DND-41 (cell line): ENCODE measurements around the gene TMEM151B.

ENCODE experiments used
- ATAC-seq: fragments of 200-7000 bp; cut with Tn5 transposase; 3 replicates; pipeline ENCODE4 v1.9.1; 2021; ENCODE audit warnings: low read depth; ENCODE audit not compliant: insufficient read depth
- DNase-seq: peaks from one replicate; pipeline ENCODE4 v3.0.0-alpha.2; 2020
- H2AFZ ChIP-seq: 2 replicates; pipeline ENCODE4 v1.6.0; 2012; ENCODE audit warnings: low read depth, low read length
- H3K27ac ChIP-seq: 2 replicates; pipeline ENCODE4 v1.5.1; 2012; ENCODE audit warnings: low read length, inconsistent platforms
- H3K27me3 ChIP-seq: fragments of 200-600 bp; sonication (generic); 2 replicates; pipeline ENCODE4 v1.6.0; 2012; ENCODE audit warnings: low read length, mild to moderate bottlenecking, inconsistent platforms; ENCODE audit not compliant: insufficient read depth, poor library complexity
- H3K36me3 ChIP-seq: 2 replicates; pipeline ENCODE4 v1.5.1; 2012; ENCODE audit warnings: low read length, inconsistent platforms; ENCODE audit not compliant: insufficient read depth
- H3K4me1 ChIP-seq: 2 replicates; pipeline ENCODE4 v1.5.1; 2012; ENCODE audit warnings: mild to moderate bottlenecking, low read length; ENCODE audit not compliant: insufficient read depth
- H3K4me2 ChIP-seq: 2 replicates; pipeline ENCODE4 v1.6.0; 2012; ENCODE audit warnings: mild to moderate bottlenecking, moderate library complexity, low read length, inconsistent platforms; ENCODE audit not compliant: insufficient read depth
- H3K4me3 ChIP-seq, 2 experiments: fragments of 200-600 bp in 1 of 2; shearing (Covaris generic) in 1 of 2; 2 replicates each; pipeline ENCODE4 v1.5.1; 2012 to 2016; ENCODE audit warnings: inconsistent platforms in 2 of 2, low read length in 2 of 2, mild to moderate bottlenecking in 2 of 2, low read depth in 1 of 2, moderate library complexity in 1 of 2
- H3K79me2 ChIP-seq: 2 replicates; pipeline ENCODE4 v1.6.0; 2012; ENCODE audit warnings: low read length, inconsistent platforms; ENCODE audit not compliant: insufficient read depth
- H3K9ac ChIP-seq: 2 replicates; pipeline ENCODE4 v1.6.0; 2012; ENCODE audit warnings: low read depth, mild to moderate bottlenecking, inconsistent platforms, low read length, moderate library complexity
- H3K9me3 ChIP-seq: 2 replicates; pipeline ENCODE4 v1.5.1; 2012; ENCODE audit warnings: low read length, moderate library complexity, mild to moderate bottlenecking, inconsistent platforms; ENCODE audit not compliant: insufficient read depth, severe bottlenecking
- H4K20me1 ChIP-seq: 2 replicates; pipeline ENCODE4 v1.6.0; 2012; ENCODE audit warnings: low read length; ENCODE audit not compliant: insufficient read depth
- CTCF ChIP-seq: IDR thresholded peaks from 2 replicates; pipeline ENCODE4 v1.5.1; 2012; ENCODE audit warnings: borderline replicate concordance, low read length, moderate library complexity, mild to moderate bottlenecking; ENCODE audit not compliant: poor library complexity, severe bottlenecking; ENCODE audit errors: extremely low read depth
- EZH2 ChIP-seq: IDR thresholded peaks from 3 replicates; pipeline ENCODE4 v1.6.1; 2012; ENCODE audit warnings: borderline replicate concordance, low read depth, mild to moderate bottlenecking, moderate library complexity, low read length, inconsistent platforms; ENCODE audit not compliant: severe bottlenecking

The TMEM151B gene

GRCh38 chr6:44257025-44257752 lies 13.1 kb upstream of the TMEM151B start, which contains the start of gene SLC35B2:
Gene SLC35B2, minus strand, starts transcription at chr6:44257528. Its CDS starts 118 bp downstream, at chr6:44257410.
- Histone ChIP-seq H3K4me3 (peak within 1 kb of the TSS; percentile 90 to 96), H3K4me2 (peak within 1 kb of the TSS; percentile 92), H3K9ac (peak within 1 kb of the TSS; percentile 88), H3K36me3 (peaks cover 65% of the 10 kb centered on the region), H3K4me1 (peaks cover 35% of the 10 kb centered on the region), H2AFZ (peak within 1 kb of the TSS; percentile 81), H3K79me2 (peaks cover 14% of the 10 kb centered on the region), H3K27ac (peak within 1 kb of the TSS; percentile 81), H3K27me3 (no peaks in the 10 kb centered on the region), H4K20me1 (peaks cover 22% of the 10 kb centered on the region; the same call in 1 of the 2 replicates), H3K9me3 (no peaks in the 10 kb centered on the region)
- DNase-seq = peak; percentile 73
- peak; percentile 71 for ATAC-seq
- peak; percentile 84 for TF ChIP-seq CTCF
- no peak for TF ChIP-seq EZH2

DNA sequence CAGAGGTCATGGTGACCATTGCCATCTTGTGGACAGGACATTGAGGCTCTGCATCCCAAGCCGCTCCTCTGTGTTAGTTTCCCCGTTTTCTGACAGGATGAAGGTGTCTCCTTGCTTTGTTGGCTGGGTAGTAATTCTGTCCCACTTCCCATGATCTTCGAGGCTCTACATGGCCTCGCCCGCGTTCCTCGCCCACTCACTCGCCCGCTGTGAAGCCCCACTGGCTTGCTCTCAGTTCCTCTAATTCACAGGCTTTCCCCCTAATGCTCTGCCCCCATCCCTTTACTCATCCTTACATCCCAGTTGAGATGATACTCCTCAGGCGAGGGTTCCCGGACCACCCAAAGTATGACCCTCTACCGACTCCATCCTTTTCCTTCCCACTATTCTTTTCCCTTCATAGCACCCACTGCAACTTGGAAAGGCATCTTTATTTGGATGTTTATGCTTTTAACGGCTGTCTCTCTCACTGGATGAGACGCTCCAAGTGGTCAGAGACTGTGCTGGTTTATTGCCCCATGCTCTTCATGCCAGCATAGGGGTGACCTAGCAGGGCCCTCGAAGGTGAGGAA lies 12.4 kb upstream of the TMEM151B start:
- H3K4me3 ChIP-seq = peak overlapping the region in 1 of 2 experiments; percentile 96; a peak in 2 of 4 replicates
- peaks cover 15% of the 10 kb centered on the region for H3K79me2 ChIP-seq
- peak overlapping the region; percentile 81 for H2AFZ ChIP-seq
- peaks cover 67% of the 10 kb centered on the region for H3K36me3 ChIP-seq
- TF ChIP-seq CTCF = no peak
- peak overlapping the region; percentile 92 for H3K4me2 ChIP-seq
- no peaks in the 10 kb centered on the region for H3K9me3 ChIP-seq
- peak overlapping the region; percentile 81 for H3K27ac ChIP-seq
- no peaks in the 10 kb centered on the region for H3K27me3 ChIP-seq
- no peak; the same call in 2 of the 3 replicates for ATAC-seq
- H4K20me1 ChIP-seq = peaks cover 22% of the 10 kb centered on the region
- H3K9ac ChIP-seq = peak overlapping the region; percentile 88
- DNase-seq = no peak
- peaks cover 40% of the 10 kb centered on the region for H3K4me1 ChIP-seq

- H3K36me3 ChIP-seq = peaks cover 64% of the 10 kb centered on the region
- H3K4me2 ChIP-seq = peak overlapping the region; percentile 92
- DNase-seq = no peak
- no peak overlapping the region for H3K27ac ChIP-seq
- no peak overlapping the region for H3K9ac ChIP-seq
- H3K27me3 ChIP-seq = no peaks in the 10 kb centered on the region
- peaks cover 46% of the 10 kb centered on the region for H3K4me1 ChIP-seq
- no peak for ATAC-seq
- no peak for TF ChIP-seq EZH2
- TF ChIP-seq CTCF = no peak
- H3K79me2 ChIP-seq = peaks cover 19% of the 10 kb centered on the region
- H3K9me3 ChIP-seq = no peaks in the 10 kb centered on the region
- peaks cover 19% of the 10 kb centered on the region for H4K20me1 ChIP-seq
- no peak overlapping the region for H2AFZ ChIP-seq
- H3K4me3 ChIP-seq = no peak overlapping the region
Measured at GRCh38 chr6:44258325-44258863, 11.9 kb upstream of the TMEM151B start.
